Endothelial cell of umbilical vein (primary cell): Measurements from ENCODE around the gene ZMAT5. TPM values are rescaled to one million over a fixed set of nuclear protein-coding genes. Genes with fewer than 3 reads are reported as not detected.

ENCODE experiments used
- BruUV-seq: library from RNA; stranded (reverse); fragments of 400-500 nt; replicated peaks from 2 replicates; lab custom pipeline; 2021; lab: Mats Ljungman, UMichigan
- CTCF ChIA-PET: fragments of 300-600, 350-600 bp; sonication (Branson Sonifier 250); formaldehyde crosslinking; loops from one replicate; lab custom pipeline; 2021; ENCODE audit warnings: antibody characterized with exemption, inconsistent platforms; lab: Charles Lee
- POLR2A ChIA-PET: fragments of 300-600, 350-600 bp; sonication (Branson Sonifier 250); formaldehyde crosslinking; loops from one replicate; lab custom pipeline; 2021; ENCODE audit warnings: antibody characterized with exemption, inconsistent platforms; lab: Charles Lee
- DNase-seq: peaks from one replicate; pipeline ENCODE4 v3.0.0-alpha.2; 2011; ENCODE audit warnings: low read depth, low spot score
- FAIRE-seq: peaks from 2 replicates; lab custom pipeline; 2011; peaks lifted over from hg19 to GRCh38; lab: Jason Lieb, UNC
- H2AFZ ChIP-seq: 2 replicates; pipeline ENCODE4 v1.6.0; 2012; ENCODE audit warnings: low read depth, low read length, control low read depth, inconsistent platforms
- H3K27ac ChIP-seq: 2 replicates; pipeline ENCODE4 v1.5.1; 2011; ENCODE audit warnings: low read depth, mild to moderate bottlenecking, control low read depth, low read length, moderate library complexity; ENCODE audit not compliant: insufficient read depth
- H3K27me3 ChIP-seq, 2 experiments: 2 replicates each; pipeline versions ENCODE4 v1.6.0 to v1.6.1; 2011; ENCODE audit warnings: low read length in 2 of 2, mixed read lengths in 1 of 2; ENCODE audit not compliant: control insufficient read depth in 2 of 2, insufficient read depth in 2 of 2
- H3K36me3 ChIP-seq, 2 experiments: 2 replicates in 1 of 2; 3 replicates in 1 of 2; pipeline ENCODE4 v1.5.1; 2011; ENCODE audit warnings: low read length in 2 of 2, mild to moderate bottlenecking in 1 of 2, moderate library complexity in 1 of 2; ENCODE audit not compliant: control insufficient read depth in 2 of 2, insufficient read depth in 2 of 2; ENCODE audit errors: extremely low read depth in 1 of 2
- H3K4me1 ChIP-seq: 3 replicates; pipeline ENCODE4 v1.5.1; 2011; ENCODE audit warnings: mild to moderate bottlenecking, low read length; ENCODE audit not compliant: control insufficient read depth, insufficient read depth; ENCODE audit errors: extremely low read depth
- H3K4me2 ChIP-seq: 2 replicates; pipeline ENCODE4 v1.6.1; 2011; ENCODE audit warnings: low read length, control low read depth, mixed read lengths; ENCODE audit not compliant: insufficient read depth
- H3K4me3 ChIP-seq, 3 experiments: fragments of 200-600 bp in 1 of 3; sonication (generic), shearing (Covaris generic) in 1 of 3; replicated peaks in 1 of 3; 2 replicates each; pipeline ENCODE4 v1.5.1; 2011 to 2016; ENCODE audit warnings: control low read depth in 3 of 3, low read length in 3 of 3, mild to moderate bottlenecking in 2 of 3, inconsistent platforms in 1 of 3, low read depth in 1 of 3, moderate library complexity in 1 of 3; ENCODE audit not compliant: insufficient read depth in 1 of 3
- H3K79me2 ChIP-seq: 2 replicates; pipeline ENCODE4 v1.6.0; 2012; ENCODE audit warnings: low read length, inconsistent platforms; ENCODE audit not compliant: control insufficient read depth, insufficient read depth
- H3K9ac ChIP-seq: replicated peaks from 2 replicates; pipeline ENCODE3; 2011; ENCODE audit warnings: low read length, control low read depth; ENCODE audit not compliant: insufficient read depth; ENCODE audit errors: extremely low read depth
- H3K9me1 ChIP-seq: replicated peaks from 3 replicates; pipeline ENCODE4 v1.6.0; 2011; ENCODE audit warnings: mild to moderate bottlenecking, low read length; ENCODE audit not compliant: control insufficient read depth, insufficient read depth; ENCODE audit errors: extremely low read depth
- H3K9me3 ChIP-seq: replicated peaks from 2 replicates; pipeline ENCODE4 v1.5.1; 2012; ENCODE audit warnings: low read length, inconsistent platforms; ENCODE audit not compliant: control insufficient read depth, insufficient read depth
- H4K20me1 ChIP-seq: replicated peaks from 2 replicates; pipeline ENCODE3; 2011; ENCODE audit warnings: mild to moderate bottlenecking, low read length; ENCODE audit not compliant: control insufficient read depth, insufficient read depth; ENCODE audit errors: extremely low read depth
- EZH2 ChIP-seq: IDR thresholded peaks from 2 replicates; pipeline ENCODE4 v1.6.1; 2012; ENCODE audit warnings: borderline replicate concordance, low read depth, mild to moderate bottlenecking, moderate library complexity, low read length, inconsistent platforms; ENCODE audit not compliant: severe bottlenecking
- FOS ChIP-seq: IDR thresholded peaks from 2 replicates; pipeline ENCODE4 v1.6.1; 2011; ENCODE audit warnings: mild to moderate bottlenecking, low read length, moderate library complexity, borderline replicate concordance; ENCODE audit not compliant: insufficient read depth
- GATA2 ChIP-seq: IDR thresholded peaks from 2 replicates; pipeline ENCODE4 v1.7.0; 2011; ENCODE audit warnings: low read depth, mild to moderate bottlenecking, moderate library complexity, mixed read lengths, low read length; ENCODE audit not compliant: insufficient read length, insufficient read depth
- JUN ChIP-seq: IDR thresholded peaks from 2 replicates; pipeline ENCODE4 v1.6.1; 2011; ENCODE audit warnings: borderline replicate concordance, low read depth; ENCODE audit not compliant: insufficient read length, insufficient read depth
- MYC ChIP-seq: IDR thresholded peaks from one replicate; pipeline ENCODE4 v1.6.1; 2011; ENCODE audit warnings: mild to moderate bottlenecking, low read depth, low read length
- POLR2A ChIP-seq: IDR thresholded peaks from 2 replicates; pipeline ENCODE4 v1.6.1; 2012; ENCODE audit warnings: low read depth, mild to moderate bottlenecking, control low read depth, low read length
- POLR2AphosphoS5 ChIP-seq: IDR thresholded peaks from 2 replicates; pipeline ENCODE4 v1.6.1; 2012; ENCODE audit warnings: low read depth, mild to moderate bottlenecking, control low read depth, low read length, moderate library complexity; ENCODE audit not compliant: insufficient read depth
- dilution Hi-C: fragments of 300-500 bp; cut with MboI; formaldehyde crosslinking; loops from one replicate; pipeline ENCODE4 v1.15.0; 2019; ENCODE audit warnings: low sequenced_read_pairs; ENCODE audit not compliant: extremely low pct_ligation_motif_present
- intact Hi-C: fragments of 100-400 bp; cut with micrococcal nuclease; formaldehyde crosslinking; loops from one replicate; pipeline ENCODE4 v1.10.0; 2022
- polyA plus RNA-seq, 4 experiments: library from polyadenylated mRNA; depleted of rRNA in 3 of 4; stranded (reverse) in 3 of 4; unstranded in 1 of 4; fragments of >200 nt; gene quantifications; 2 replicates each; pipeline versions ENCODE4 v1.2.1 to v1.2.3, GENCODE V29; 2011 to 2012; ENCODE audit warnings: missing spikeins in 1 of 4
- total RNA-seq: library from RNA; stranded (reverse); gene quantifications from 2 replicates; pipeline ENCODE4 v1.2.3, GENCODE V29; 2021
- TF ChIP-seq, protein P1 (sequence below): IDR thresholded peaks from 2 replicates; pipeline ENCODE4 v1.6.1; 2011; ENCODE audit not compliant: insufficient read depth, insufficient read length
- TF ChIP-seq, protein P2 (sequence below), 2 donors: IDR thresholded peaks; 1 replicate in 1 of 2; 2 replicates in 1 of 2; pipeline ENCODE4 v1.5.1; 2011; ENCODE audit warnings: low read length in 2 of 2, mild to moderate bottlenecking in 2 of 2, moderate library complexity in 2 of 2, control low read depth in 1 of 2, inconsistent platforms in 1 of 2, low read depth in 1 of 2; ENCODE audit not compliant: insufficient read depth in 1 of 2; ENCODE audit errors: extremely low read depth in 1 of 2

Gene ZMAT5
- total and polyA plus RNA-seq, 2 donors (not counting 3 experiments of a cell fraction or from before 2014, with no cell fraction given), result 24.9 to 43.6 TPM

DNA sequence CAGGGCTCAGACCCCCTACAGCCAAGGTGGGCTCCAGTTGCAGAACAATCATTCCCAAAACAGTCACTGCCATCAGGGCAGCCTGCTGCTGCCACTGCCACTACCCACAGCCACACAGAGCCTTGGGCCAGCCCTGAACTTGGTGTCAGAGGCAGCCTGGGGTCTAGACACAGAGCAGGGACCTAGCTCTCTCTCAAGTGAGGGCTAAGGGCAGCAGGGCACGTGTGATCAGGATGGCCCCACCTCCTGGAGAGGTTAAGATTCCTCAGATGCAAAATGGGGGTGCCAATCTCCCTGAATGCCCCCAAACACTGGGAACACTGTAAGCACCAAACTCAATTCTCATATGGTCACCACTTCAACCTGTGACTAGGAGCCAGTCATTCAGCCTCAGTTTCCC lies 31.4 kb downstream of the ZMAT5 start:
- no peak for DNase-seq
- FAIRE-seq, result no peak
- Histone ChIP-seq H3K79me2 (no peaks in the 10 kb centered on the region), H3K27me3 (no peaks in the 10 kb centered on the region), H3K4me1 (no peaks in the 10 kb centered on the region), H3K9ac (no peak overlapping the region), H2AFZ (no peak overlapping the region), H3K27ac (no peak overlapping the region), H3K4me2 (no peak overlapping the region), H4K20me1 (no peaks in the 10 kb centered on the region), H3K36me3 (no peaks in the 10 kb centered on the region), H3K9me1 (no peaks in the 10 kb centered on the region), H3K4me3 (no peak overlapping the region), H3K9me3 (no peaks in the 10 kb centered on the region)
- intact Hi-C loops, result no loop called here
- dilution Hi-C loops, result no loop called here
- ChIA-PET CTCF (no interaction called here), POLR2A (no interaction called here)
- no TSS peak for BruUV-seq
- TF ChIP-seq, protein P1, sequence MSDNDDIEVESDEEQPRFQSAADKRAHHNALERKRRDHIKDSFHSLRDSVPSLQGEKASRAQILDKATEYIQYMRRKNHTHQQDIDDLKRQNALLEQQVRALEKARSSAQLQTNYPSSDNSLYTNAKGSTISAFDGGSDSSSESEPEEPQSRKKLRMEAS, result no peak
- TF ChIP-seq FOS (no peak), JUN (no peak), MYC (no peak), POLR2A (no peak), EZH2 (no peak), POLR2AphosphoS5 (no peak), GATA2 (no peak)
- TF ChIP-seq, protein P2, sequence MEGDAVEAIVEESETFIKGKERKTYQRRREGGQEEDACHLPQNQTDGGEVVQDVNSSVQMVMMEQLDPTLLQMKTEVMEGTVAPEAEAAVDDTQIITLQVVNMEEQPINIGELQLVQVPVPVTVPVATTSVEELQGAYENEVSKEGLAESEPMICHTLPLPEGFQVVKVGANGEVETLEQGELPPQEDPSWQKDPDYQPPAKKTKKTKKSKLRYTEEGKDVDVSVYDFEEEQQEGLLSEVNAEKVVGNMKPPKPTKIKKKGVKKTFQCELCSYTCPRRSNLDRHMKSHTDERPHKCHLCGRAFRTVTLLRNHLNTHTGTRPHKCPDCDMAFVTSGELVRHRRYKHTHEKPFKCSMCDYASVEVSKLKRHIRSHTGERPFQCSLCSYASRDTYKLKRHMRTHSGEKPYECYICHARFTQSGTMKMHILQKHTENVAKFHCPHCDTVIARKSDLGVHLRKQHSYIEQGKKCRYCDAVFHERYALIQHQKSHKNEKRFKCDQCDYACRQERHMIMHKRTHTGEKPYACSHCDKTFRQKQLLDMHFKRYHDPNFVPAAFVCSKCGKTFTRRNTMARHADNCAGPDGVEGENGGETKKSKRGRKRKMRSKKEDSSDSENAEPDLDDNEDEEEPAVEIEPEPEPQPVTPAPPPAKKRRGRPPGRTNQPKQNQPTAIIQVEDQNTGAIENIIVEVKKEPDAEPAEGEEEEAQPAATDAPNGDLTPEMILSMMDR (IDR thresholded peaks at IDR 0.05; ENCODE audit: extremely low read depth in 1 of 2, insufficient read depth in 1 of 2, low read depth in 1 of 2, low read length in 2 of 2), result no peak
